ENCODE measurements around the gene NDUFS3. TPM values are rescaled to one million over a fixed set of nuclear protein-coding genes. Genes with fewer than 3 reads are reported as not detected.
"Not testable (repeated sequence)": the region's sequence is repeated elsewhere in the genome, so short reads cannot be mapped to it uniquely, and the experiment has no call there.

The NDUFS3 gene
- polyA plus RNA-seq, 1 donor (not counting 4 experiments of a cell fraction or from before 2014, with no cell fraction given): 119 TPM

GRCh38 chr11:47545298-47545697 lies 33.6 kb upstream of the NDUFS3 start:
- no peak for FAIRE-seq
- no peaks in the 10 kb centered on the region for H3K36me3 ChIP-seq (ENCODE audit: control insufficient read depth in 2 of 2, extremely low read depth in 1 of 2, insufficient read depth in 2 of 2, low read length in 2 of 2)

GRCh38 chr11:47546274-47546673 lies 32.6 kb upstream of the NDUFS3 start:
- H3K4me3 ChIP-seq (ENCODE audit: control insufficient read depth in 2 of 3, extremely low read depth in 1 of 3, insufficient read depth in 2 of 3, low read depth in 1 of 3, low read length in 3 of 3); H3K36me3 ChIP-seq (ENCODE audit: control insufficient read depth in 2 of 2, extremely low read depth in 1 of 2, insufficient read depth in 2 of 2, low read length in 2 of 2); H3K9ac ChIP-seq (ENCODE audit: control insufficient read depth, extremely low read depth, insufficient read depth, low read length); H3K9me3 ChIP-seq (ENCODE audit: control insufficient read depth, low read depth, low read length); H4K20me1 ChIP-seq (ENCODE audit: control insufficient read depth, extremely low read depth, insufficient read depth, low read length); DNase-seq (ENCODE audit: low read depth, low spot score); H2AFZ ChIP-seq (ENCODE audit: control insufficient read depth, low read length); H3K9me1 ChIP-seq (ENCODE audit: control insufficient read depth, extremely low read depth, insufficient read depth, low read length); H3K27ac ChIP-seq (ENCODE audit: control insufficient read depth, insufficient read depth, low read length); H3K4me2 ChIP-seq (ENCODE audit: control insufficient read depth, extremely low read depth, insufficient read depth, low read depth, low read length); FAIRE-seq; H3K27me3 ChIP-seq (ENCODE audit: control insufficient read depth, extremely low read depth, insufficient read depth, low read length); dilution Hi-C loops (cut with MboI; ENCODE audit: extremely low pct_ligation_motif_present, low sequenced_read_pairs): not testable (repeated sequence)
- Histone ChIP-seq H3K4me1 (ENCODE audit: control insufficient read depth, extremely low read depth, insufficient read depth, low read length) (peaks cover 21% of the 10 kb centered on the region), H3K79me2 (ENCODE audit: control insufficient read depth, insufficient read depth, low read length) (peaks cover 98% of the 10 kb centered on the region)

More at GRCh38 chr11:47545298-47545697, 33.6 kb upstream of the NDUFS3 start:
- H3K79me2 ChIP-seq (ENCODE audit: control insufficient read depth, insufficient read depth, low read length): peaks cover 94% of the 10 kb centered on the region
- no peak overlapping the region for H3K4me2 ChIP-seq (ENCODE audit: control insufficient read depth, extremely low read depth, insufficient read depth, low read depth, low read length)
- H4K20me1 ChIP-seq (ENCODE audit: control insufficient read depth, extremely low read depth, insufficient read depth, low read length): peaks cover 9% of the 10 kb centered on the region
- no peak for TF ChIP-seq CTCF (optimal IDR thresholded peaks at IDR 0.05 in 1 of 3, IDR thresholded peaks at IDR 0.05 in 1 of 3, conservative IDR thresholded peaks at IDR 0.05 in 1 of 3; ENCODE audit: extremely low read depth in 1 of 3, insufficient read depth in 2 of 3, low read length in 3 of 3)
- no peak for TF ChIP-seq EZH2 (IDR thresholded peaks at IDR 0.05; ENCODE audit: low read length)
- no peak overlapping the region for H2AFZ ChIP-seq (ENCODE audit: control insufficient read depth, low read length)
- no peaks in the 10 kb centered on the region for H3K27me3 ChIP-seq (ENCODE audit: control insufficient read depth, extremely low read depth, insufficient read depth, low read length)
- H3K9ac ChIP-seq (ENCODE audit: control insufficient read depth, extremely low read depth, insufficient read depth, low read length): no peak overlapping the region
- no peak overlapping the region for H3K27ac ChIP-seq (ENCODE audit: control insufficient read depth, insufficient read depth, low read length)
- no peak for DNase-seq (ENCODE audit: low read depth, low spot score)
- peaks cover 18% of the 10 kb centered on the region for H3K4me1 ChIP-seq (ENCODE audit: control insufficient read depth, extremely low read depth, insufficient read depth, low read length)
- H3K9me3 ChIP-seq (ENCODE audit: control insufficient read depth, low read depth, low read length): no peaks in the 10 kb centered on the region
- no peak overlapping the region for H3K4me3 ChIP-seq (ENCODE audit: control insufficient read depth in 2 of 3, extremely low read depth in 1 of 3, insufficient read depth in 2 of 3, low read depth in 1 of 3, low read length in 3 of 3)
- H3K9me1 ChIP-seq (ENCODE audit: control insufficient read depth, extremely low read depth, insufficient read depth, low read length): no peaks in the 10 kb centered on the region
- dilution Hi-C loops (cut with MboI; ENCODE audit: extremely low pct_ligation_motif_present, low sequenced_read_pairs): no loop called here
